ENCODE measurements around the gene OASL. TPM values are rescaled to one million over a fixed set of nuclear protein-coding genes. Genes with fewer than 3 reads are reported as not detected.
"Not testable (repeated sequence)": the region's sequence is repeated elsewhere in the genome, so short reads cannot be mapped to it uniquely, and the experiment has no call there.

Gene OASL
- total RNA-seq, 4 donors from 2014 or later, result 2.4 to 9.7 (median 6.6) TPM

GRCh38 chr12:121057794-121058193, 18.7 kb upstream of the OASL start:
- 55 to 61% methylated on average over 6 to 9 of the region's 9 CpGs for WGBS, 2 donors
- Histone ChIP-seq H3K36me3 (no peaks in the 10 kb centered on the region), H3K4me1 (peaks cover 0 to 15% (median 8%) of the 10 kb centered on the region in 3 donors), H3K9me3 (no peaks in the 10 kb centered on the region), H3K27me3 (no peaks in the 10 kb centered on the region), H3K4me3 (no peak overlapping the region), H3K27ac (no peak overlapping the region)
- DNase-seq, result no peak
- intact Hi-C loops (cut with DNase I), result no loop called here
- no peak for TF ChIP-seq CTCF (IDR thresholded peaks at IDR 0.05)
- TF ChIP-seq POLR2A (IDR thresholded peaks at IDR 0.05), result no peak

- WGBS, 2 donors, result 84% methylated on average over 3 to 8 of the region's 11 CpGs
- no peaks in the 10 kb centered on the region for H3K36me3 ChIP-seq
- no peaks in the 10 kb centered on the region for H3K27me3 ChIP-seq
- no peaks in the 10 kb centered on the region for H3K4me1 ChIP-seq
- H3K4me3 ChIP-seq, result no peak overlapping the region
- no peaks in the 10 kb centered on the region for H3K9me3 ChIP-seq
- intact Hi-C loops (cut with DNase I), result no loop called here
- no peak overlapping the region for H3K27ac ChIP-seq
- no peak for DNase-seq
- TF ChIP-seq POLR2A (IDR thresholded peaks at IDR 0.05), result no peak
- TF ChIP-seq CTCF (IDR thresholded peaks at IDR 0.05), result no peak
Observed at GRCh38 chr12:121053706-121054105, 14.7 kb upstream of the OASL start.

- no peaks in the 10 kb centered on the region for H3K4me1 ChIP-seq
- no peak overlapping the region for H3K27ac ChIP-seq
- H3K4me3 ChIP-seq, result no peak overlapping the region
- H3K27me3 ChIP-seq, result no peaks in the 10 kb centered on the region
- H3K9me3 ChIP-seq, result no peaks in the 10 kb centered on the region
- no peak for DNase-seq
- no peak for TF ChIP-seq POLR2A (IDR thresholded peaks at IDR 0.05)
- TF ChIP-seq CTCF (IDR thresholded peaks at IDR 0.05), result no peak
- WGBS, 2 donors, result 40 to 41% methylated on average over 2 of the region's 2 CpGs
- intact Hi-C loops (cut with DNase I), result no loop called here
- no peaks in the 10 kb centered on the region for H3K36me3 ChIP-seq
Observed at GRCh38 chr12:121050725-121051124, 11.7 kb upstream of the OASL start.

- Histone ChIP-seq H3K27ac (no peak overlapping the region), H3K27me3 (peaks cover 0 to 9% (median 0%) of the 10 kb centered on the region in 4 donors), H3K36me3 (no peaks in the 10 kb centered on the region), H3K4me1 (no peaks in the 10 kb centered on the region), H3K9me3 (no peaks in the 10 kb centered on the region), H3K4me3 (no peak overlapping the region)
- intact Hi-C loops (cut with DNase I), result no loop called here
- no peak for DNase-seq
- TF ChIP-seq CTCF (IDR thresholded peaks at IDR 0.05) (no peak), POLR2A (IDR thresholded peaks at IDR 0.05) (no peak)
- WGBS, 2 donors, result 83 to 87% methylated on average over 6 to 7 of the region's 7 CpGs
Observed at GRCh38 chr12:121048442-121048841, 9.4 kb upstream of the OASL start.

- intact Hi-C loops (cut with DNase I); H3K4me3 ChIP-seq; H3K4me1 ChIP-seq; H3K27ac ChIP-seq; H3K9me3 ChIP-seq; DNase-seq; H3K27me3 ChIP-seq; H3K36me3 ChIP-seq: not testable (repeated sequence)
- 75 to 79% methylated on average over 10 to 12 of the region's 12 CpGs for WGBS, 2 donors
Observed at GRCh38 chr12:121047400-121047799, 8.4 kb upstream of the OASL start.

- peaks cover 0 to 17% (median 0%) of the 10 kb centered on the region in 3 donors for H3K4me1 ChIP-seq
- no peak for DNase-seq
- TF ChIP-seq CTCF (IDR thresholded peaks at IDR 0.05) (no peak), POLR2A (IDR thresholded peaks at IDR 0.05) (no peak)
- peaks cover 0 to 9% (median 0%) of the 10 kb centered on the region in 4 donors for H3K27me3 ChIP-seq
- intact Hi-C loops (cut with DNase I), result no loop called here
- no peaks in the 10 kb centered on the region for H3K36me3 ChIP-seq
- WGBS, 2 donors, result 66 to 75% methylated on average over 4 of the region's 4 CpGs
- H3K4me3 ChIP-seq, result no peak overlapping the region
- H3K27ac ChIP-seq, result no peak overlapping the region
- no peaks in the 10 kb centered on the region for H3K9me3 ChIP-seq
Observed at GRCh38 chr12:121043067-121043466, 4.0 kb upstream of the OASL start.
